OCI-LY7 (cell line): Measurements from ENCODE around the gene IGSF8. TPM values are rescaled to one million over a fixed set of nuclear protein-coding genes. Genes with fewer than 3 reads are reported as not detected.

Experiments used
- BruUV-seq: library from RNA; stranded (reverse); fragments of 400-500 nt; replicated peaks from 2 replicates; lab custom pipeline; 2021; lab: Mats Ljungman, UMichigan
- CTCF ChIA-PET: fragments of 300-600 bp; sonication (Branson Sonifier 250); formaldehyde crosslinking; loops from one replicate; lab custom pipeline; 2022; ENCODE audit warnings: antibody characterized with exemption; ENCODE audit not compliant: unreplicated experiment; lab: Charles Lee
- POLR2A ChIA-PET: fragments of 300-600 bp; sonication (Branson Sonifier 250); formaldehyde crosslinking; loops from one replicate; lab custom pipeline; 2022; ENCODE audit warnings: antibody characterized with exemption; lab: Charles Lee
- DNase-seq: peaks from one replicate; pipeline ENCODE4 v3.0.0-alpha.2; 2015; ENCODE audit warnings: low spot score
- H2AFZ ChIP-seq: fragments of 200-600 bp; sonication (generic), shearing (Covaris generic); 2 replicates; pipeline ENCODE4 v1.6.1; 2014; ENCODE audit warnings: mild to moderate bottlenecking, antibody characterized with exemption, low read length, moderate library complexity
- H3K27ac ChIP-seq: fragments of 200-600 bp; sonication (generic); 2 replicates; pipeline ENCODE4 v1.5.1; 2014; ENCODE audit warnings: mixed run types, low read depth, mild to moderate bottlenecking, moderate library complexity, low read length, inconsistent platforms; ENCODE audit not compliant: poor library complexity, severe bottlenecking
- H3K36me3 ChIP-seq: fragments of 200-600 bp; sonication (generic); 2 replicates; pipeline ENCODE4 v1.6.1; 2014; ENCODE audit warnings: mild to moderate bottlenecking, antibody characterized with exemption, low read length, moderate library complexity, mixed read lengths; ENCODE audit not compliant: insufficient read depth
- H3K4me1 ChIP-seq: fragments of 200-600 bp; sonication (generic); 2 replicates; pipeline ENCODE4 v1.5.1; 2014; ENCODE audit warnings: mild to moderate bottlenecking, low read length; ENCODE audit not compliant: insufficient read depth, poor library complexity, severe bottlenecking
- H3K4me2 ChIP-seq: fragments of 200-600 bp; sonication (generic); 2 replicates; pipeline ENCODE4 v1.6.1; 2014; ENCODE audit warnings: mild to moderate bottlenecking, low read length
- H3K4me3 ChIP-seq: fragments of 200-600 bp; sonication (generic); 2 replicates; pipeline ENCODE4 v1.5.1; 2014; ENCODE audit warnings: mild to moderate bottlenecking, low read depth, low read length; ENCODE audit not compliant: poor library complexity, severe bottlenecking
- H3K79me2 ChIP-seq: fragments of 200-600 bp; sonication (generic); 2 replicates; pipeline ENCODE4 v1.6.1; 2016; ENCODE audit warnings: low read depth, mild to moderate bottlenecking, low read length, moderate library complexity, mixed read lengths; ENCODE audit not compliant: insufficient read depth
- H3K9me2 ChIP-seq: fragments of 200-600 bp; sonication (generic); 2 replicates; pipeline ENCODE4 v1.6.1; 2016; ENCODE audit warnings: mild to moderate bottlenecking, low read length, mixed read lengths; ENCODE audit not compliant: insufficient read depth
- H3K9me3 ChIP-seq: fragments of 200-600 bp; sonication (generic); 2 replicates; pipeline ENCODE4 v1.6.1; 2014; ENCODE audit warnings: mild to moderate bottlenecking, mixed run types, low read length, mixed read lengths
- H4K20me1 ChIP-seq: fragments of 200-600 bp; sonication (generic); 2 replicates; pipeline ENCODE4 v1.6.1; 2014; ENCODE audit warnings: mild to moderate bottlenecking, antibody characterized with exemption, low read length, moderate library complexity, mixed read lengths; ENCODE audit not compliant: insufficient read depth
- CTCF ChIP-seq: fragments of 200-600 bp; sonication (generic); conservative IDR thresholded peaks from 2 replicates; pipeline ENCODE4 v1.5.1; 2014; ENCODE audit warnings: mild to moderate bottlenecking, antibody characterized with exemption, low read length, moderate library complexity, mixed read lengths
- EZH2phosphoT487 ChIP-seq: fragments of 200-600 bp; sonication (generic); IDR thresholded peaks from 2 replicates; pipeline ENCODE4 v1.6.1; 2018; ENCODE audit warnings: low read depth, borderline replicate concordance, mild to moderate bottlenecking, mixed run types, antibody characterized with exemption, low read length, moderate library complexity, mixed read lengths
- intact Hi-C: fragments of 100-400 bp; cut with micrococcal nuclease; formaldehyde crosslinking; loops from one replicate; pipeline ENCODE4 v1.10.0; 2022; ENCODE audit not compliant: unreplicated experiment
- total RNA-seq, 2 experiments: library from RNA; depleted of rRNA in 1 of 2; stranded (reverse); fragments of >200 nt in 1 of 2; shearing (Covaris generic) in 1 of 2; gene quantifications; 2 replicates each; pipeline ENCODE4 v1.2.3, GENCODE V29; 2014 to 2022

The IGSF8 gene
- total RNA-seq, 2 experiments from 2014 or later: 18.7 to 28.7 TPM

GRCh38 chr1:160096274-160097116, 1.9 kb downstream of the IGSF8 start:
- ChIA-PET CTCF (interaction anchor here (0.9 to 1.1 kb wide), 2 partner anchors 12 to 156 kb away, joined by 3 read pairs; no protein-coding TSS in a partner anchor), POLR2A (interaction anchor here (1.2 kb wide), 1 partner anchor 15 kb away, joined by 3 read pairs; the partner anchor contains the start of gene KCNJ9)

GRCh38 chr1:160095382-160096105, 2.9 kb downstream of the IGSF8 start:
- H3K4me3 ChIP-seq: no peak overlapping the region
- CTCF ChIA-PET: interaction anchor here (1.1 kb wide), 1 partner anchor 157 kb away, joined by 3 read pairs; no protein-coding TSS in a partner anchor
- H4K20me1 ChIP-seq: no peaks in the 10 kb centered on the region
- no TSS peak for BruUV-seq
- no peaks in the 10 kb centered on the region for H3K9me3 ChIP-seq
- peak overlapping the region; percentile 90 for H3K4me2 ChIP-seq
- H3K27ac ChIP-seq: no peak overlapping the region
- H2AFZ ChIP-seq: no peak overlapping the region
- no peaks in the 10 kb centered on the region for H3K9me2 ChIP-seq
- POLR2A ChIA-PET: interaction anchor here (0.6 to 0.9 kb wide), 2 partner anchors 267 to 393 kb away, joined by 3 to 4 read pairs; no protein-coding TSS in a partner anchor
- H3K79me2 ChIP-seq: peaks cover 8% of the 10 kb centered on the region; the same call in 1 of the 2 replicates
- peaks cover 34% of the 10 kb centered on the region for H3K4me1 ChIP-seq
- DNase-seq: no peak
- no peak for TF ChIP-seq EZH2phosphoT487
- no peak for TF ChIP-seq CTCF
- intact Hi-C loops: no loop called here
- H3K36me3 ChIP-seq: peaks cover 23% of the 10 kb centered on the region; the same call in 1 of the 2 replicates

More at GRCh38 chr1:160096274-160097116, 1.9 kb downstream of the IGSF8 start:
- peak overlapping the region; percentile 95 for H3K4me3 ChIP-seq
- H3K9me2 ChIP-seq: no peaks in the 10 kb centered on the region
- H3K36me3 ChIP-seq: peaks cover 20% of the 10 kb centered on the region; the same call in 1 of the 2 replicates
- BruUV-seq: no TSS peak
- no peak for DNase-seq
- no peaks in the 10 kb centered on the region for H3K9me3 ChIP-seq
- H4K20me1 ChIP-seq: no peaks in the 10 kb centered on the region
- TF ChIP-seq CTCF (no peak), EZH2phosphoT487 (no peak)
- H2AFZ ChIP-seq: no peak overlapping the region
- H3K4me1 ChIP-seq: peaks cover 42% of the 10 kb centered on the region
- no peak overlapping the region for H3K27ac ChIP-seq
- intact Hi-C loops: no loop called here
- H3K79me2 ChIP-seq: peaks cover 8% of the 10 kb centered on the region; the same call in 1 of the 2 replicates
- H3K4me2 ChIP-seq: peak overlapping the region; percentile 90
